CD4-positive, alpha-beta memory T cell (primary cell): ENCODE data around the gene MCRS1. TPM values are rescaled to one million over a fixed set of nuclear protein-coding genes. Genes with fewer than 3 reads are reported as not detected.
"Not testable (repeated sequence)": the region's sequence is repeated elsewhere in the genome, so short reads cannot be mapped to it uniquely, and the experiment has no call there.

Experiments
- CTCF ChIA-PET: fragments of 350-600 bp; sonication (Branson Sonifier 250); formaldehyde crosslinking; loops from one replicate; lab custom pipeline; 2021; ENCODE audit warnings: inconsistent platforms; ENCODE audit not compliant: partially characterized antibody; lab: Charles Lee
- POLR2A ChIA-PET: fragments of 350-600 bp; sonication (Branson Sonifier 250); formaldehyde crosslinking; loops from one replicate; lab custom pipeline; 2021; ENCODE audit not compliant: partially characterized antibody; lab: Charles Lee
- DNase-seq, 5 donors: peaks; one replicate each; pipeline versions ENCODE4 v3.0.0 to v3.0.0-alpha.2; 2020 to 2022; ENCODE audit warnings: mixed read lengths in 1 of 5
- H3K27ac ChIP-seq: one replicate; pipeline ENCODE4 v1.7.0; 2013; ENCODE audit warnings: low read depth, low read length
- H3K27me3 ChIP-seq: 2 replicates; pipeline ENCODE4 v1.7.0; 2013; ENCODE audit warnings: mild to moderate bottlenecking, low read length, moderate library complexity; ENCODE audit not compliant: insufficient read depth
- H3K36me3 ChIP-seq: 2 replicates; pipeline ENCODE4 v1.7.0; 2013; ENCODE audit warnings: mild to moderate bottlenecking, low read length, moderate library complexity; ENCODE audit not compliant: insufficient read depth
- H3K4me1 ChIP-seq: 2 replicates; pipeline ENCODE4 v1.7.0; 2013; ENCODE audit warnings: mild to moderate bottlenecking, low read length, moderate library complexity; ENCODE audit not compliant: insufficient read depth
- H3K4me3 ChIP-seq, 2 donors: one replicate each; pipeline ENCODE4 v1.7.0; 2013; ENCODE audit warnings: low read length in 2 of 2, mild to moderate bottlenecking in 1 of 2
- H3K9me3 ChIP-seq, 2 donors: one replicate each; pipeline ENCODE4 v1.7.0; 2013; ENCODE audit warnings: low read length in 2 of 2, control low read depth in 1 of 2; ENCODE audit not compliant: control insufficient read depth in 1 of 2
- H3K27ac Mint-ChIP-seq, 7 donors: one replicate each; pipeline ENCODE4 v1.8.0; 2020 to 2021; ENCODE audit warnings: mixed read lengths in 7 of 7, mild to moderate bottlenecking in 6 of 7, inconsistent platforms in 3 of 7, moderate library complexity in 3 of 7
- H3K27me3 Mint-ChIP-seq, 2 donors: one replicate each; pipeline ENCODE4 v1.8.0; 2020 to 2021; ENCODE audit warnings: mixed read lengths in 2 of 2
- H3K36me3 Mint-ChIP-seq, 2 donors: one replicate each; pipeline ENCODE4 v1.8.0; 2020 to 2021; ENCODE audit warnings: mixed read lengths in 2 of 2, inconsistent platforms in 1 of 2, mild to moderate bottlenecking in 1 of 2
- H3K4me1 Mint-ChIP-seq, 4 donors: one replicate each; pipeline ENCODE4 v1.8.0; 2020 to 2021; ENCODE audit warnings: mixed read lengths in 4 of 4, mild to moderate bottlenecking in 1 of 4
- H3K4me3 Mint-ChIP-seq, 8 donors: one replicate each; pipeline ENCODE4 v1.8.0; 2020 to 2021; ENCODE audit warnings: mixed read lengths in 8 of 8, mild to moderate bottlenecking in 7 of 8, moderate library complexity in 6 of 8, inconsistent platforms in 3 of 8
- H3K9me3 Mint-ChIP-seq, 8 donors: one replicate each; pipeline ENCODE4 v1.8.0; 2020 to 2021; ENCODE audit warnings: mixed read lengths in 8 of 8, mild to moderate bottlenecking in 5 of 8, inconsistent platforms in 3 of 8, moderate library complexity in 1 of 8
- intact Hi-C: fragments of 100-400 bp; cut with micrococcal nuclease; formaldehyde crosslinking; loops from one replicate; pipeline ENCODE4 v1.15.1; 2023
- polyA plus RNA-seq, 2 donors: library from polyadenylated mRNA; unstranded; fragments of 300-500 nt; fragmentation: Illumina TruSeq; gene quantifications; one replicate each; pipeline ENCODE4 v1.2.3, GENCODE V29; 2021
- total RNA-seq, 2 experiments: library from RNA; stranded (reverse); gene quantifications; one replicate each; pipeline ENCODE4 v1.2.3, GENCODE V29; 2021

MCRS1 gene
- total and polyA plus RNA-seq, 4 experiments from 2014 or later: 58.0 to 78.4 (median 68.3) TPM

DNA sequence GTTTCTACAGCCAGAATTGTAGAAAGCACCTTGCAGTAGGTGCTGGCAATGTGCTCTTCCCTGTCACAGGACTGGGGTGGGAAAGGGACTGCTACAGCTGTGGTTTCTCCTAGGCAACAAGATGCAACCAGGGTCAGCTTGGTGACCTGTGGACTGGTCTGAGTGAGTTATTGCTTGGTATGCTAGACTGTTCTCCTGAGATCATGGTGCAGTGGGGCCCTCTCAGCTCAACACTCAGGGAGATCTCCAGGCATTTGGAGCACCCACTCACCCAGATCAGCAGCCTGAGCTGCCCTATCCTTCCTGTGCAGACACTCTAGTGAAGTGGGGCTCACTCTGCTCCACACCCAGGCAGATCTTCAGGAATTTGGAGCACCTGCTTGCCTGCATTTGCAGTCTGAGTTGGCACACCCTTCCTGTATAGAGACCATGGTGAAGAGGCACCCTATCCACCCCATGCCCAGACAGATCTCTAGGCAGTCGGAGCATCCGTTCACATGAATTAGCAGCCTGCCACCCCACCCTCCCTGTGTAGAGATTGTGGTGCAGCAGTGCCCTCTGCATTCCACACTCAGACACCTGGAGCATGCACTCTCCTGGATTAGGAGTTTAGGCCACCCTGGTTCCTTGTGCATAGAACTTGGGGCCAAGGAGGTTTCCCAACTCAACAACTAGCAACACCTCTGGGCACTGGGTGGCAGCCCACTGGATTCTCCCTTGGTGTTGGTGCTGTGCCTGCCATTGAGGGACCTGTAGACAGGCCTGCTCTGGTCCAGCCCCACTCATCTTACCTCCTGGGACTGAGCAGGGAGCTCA is 41.3 kb upstream of the MCRS1 start:
- Histone ChIP-seq H3K4me1 (no peaks in the 10 kb centered on the region), H3K27me3 (no peaks in the 10 kb centered on the region), H3K27ac (no peak overlapping the region), H3K36me3 (no peaks in the 10 kb centered on the region), H3K4me3 (no peak overlapping the region), H3K9me3 (no peaks in the 10 kb centered on the region)
- Mint-ChIP-seq H3K36me3 (no peaks in the 10 kb centered on the region), H3K4me1 (no peaks in the 10 kb centered on the region), H3K9me3 (peaks cover 0 to 12% (median 8%) of the 10 kb centered on the region in 8 donors), H3K4me3 (no peak overlapping the region), H3K27ac (no peak overlapping the region), H3K27me3 (peaks cover 7 to 11% of the 10 kb centered on the region in 2 donors)
- DNase-seq: no peak
- CTCF ChIA-PET: interaction anchor here (1.2 kb wide), 1 partner anchor 251 kb away, joined by 4 read pairs; no protein-coding TSS in a partner anchor
- intact Hi-C loops: no loop called here
- POLR2A ChIA-PET: interaction anchor here (1.6 kb wide), 1 partner anchor 27 kb away, joined by 3 read pairs; no protein-coding TSS in a partner anchor

- H3K27ac ChIP-seq, H3K4me1 Mint-ChIP-seq, H3K27me3 ChIP-seq, H3K9me3 Mint-ChIP-seq, H3K36me3 ChIP-seq, POLR2A ChIA-PET, H3K4me3 Mint-ChIP-seq, H3K4me3 ChIP-seq, H3K27ac Mint-ChIP-seq, H3K27me3 Mint-ChIP-seq, H3K36me3 Mint-ChIP-seq, DNase-seq, H3K4me1 ChIP-seq, H3K9me3 ChIP-seq, intact Hi-C loops: not testable (repeated sequence)
- CTCF ChIA-PET: interaction anchor here (0.7 kb wide), 1 partner anchor 18 kb away, joined by 3 read pairs; no protein-coding TSS in a partner anchor
Measured at GRCh38 chr12:49605539-49605938, 37.6 kb upstream of the MCRS1 start, which contains the start of gene FAM186B. Gene FAM186B (minus strand): TSS chr12:49605639. CDS start chr12:49605477, 162 bp downstream.

GRCh38 chr12:49604856-49605255 is 36.9 kb upstream of the MCRS1 start:
- H3K9me3 Mint-ChIP-seq: peaks cover 0 to 3% (median under 1%) of the 10 kb centered on the region in 8 donors
- peaks cover 4 to 6% of the 10 kb centered on the region in 2 donors for H3K27me3 Mint-ChIP-seq
- ChIA-PET POLR2A (no interaction called here), CTCF (interaction anchor here (0.7 to 1.3 kb wide), 2 partner anchors 19 to 174 kb away, joined by 3 read pairs; no protein-coding TSS in a partner anchor)
- no peaks in the 10 kb centered on the region for H3K36me3 ChIP-seq
- no peak overlapping the region for H3K27ac Mint-ChIP-seq
- no peaks in the 10 kb centered on the region for H3K4me1 Mint-ChIP-seq
- no peaks in the 10 kb centered on the region for H3K9me3 ChIP-seq
- no peak overlapping the region for H3K27ac ChIP-seq
- no peak for DNase-seq
- intact Hi-C loops: no loop called here
- no peaks in the 10 kb centered on the region for H3K36me3 Mint-ChIP-seq
- H3K4me1 ChIP-seq: no peaks in the 10 kb centered on the region
- no peak overlapping the region for H3K4me3 Mint-ChIP-seq
- no peaks in the 10 kb centered on the region for H3K27me3 ChIP-seq
- no peak overlapping the region for H3K4me3 ChIP-seq

DNA sequence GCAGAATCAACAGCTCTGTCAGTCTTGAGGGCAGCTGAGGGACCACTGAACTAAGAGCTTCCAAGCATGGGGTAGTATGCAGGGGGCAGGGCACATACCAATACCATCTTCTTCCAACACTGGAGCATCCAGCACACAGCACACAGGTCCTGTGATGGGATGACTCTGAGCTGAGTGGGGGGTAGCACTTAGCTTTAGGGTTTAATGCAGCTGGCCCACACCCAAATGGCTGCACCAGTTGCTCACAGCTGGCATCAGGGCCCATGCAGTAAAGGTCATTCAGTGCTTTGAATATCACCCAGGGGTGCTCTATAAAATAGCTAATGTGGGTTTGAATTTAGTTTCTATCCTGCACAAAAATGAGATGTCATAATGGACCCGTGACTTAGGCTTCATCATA is 35.8 kb upstream of the MCRS1 start:
- DNase-seq: no peak
- Histone ChIP-seq H3K4me1 (no peaks in the 10 kb centered on the region), H3K36me3 (no peaks in the 10 kb centered on the region), H3K4me3 (no peak overlapping the region), H3K27ac (no peak overlapping the region), H3K27me3 (no peaks in the 10 kb centered on the region), H3K9me3 (no peaks in the 10 kb centered on the region)
- Mint-ChIP-seq H3K36me3 (no peaks in the 10 kb centered on the region), H3K4me1 (no peaks in the 10 kb centered on the region), H3K4me3 (no peak overlapping the region), H3K9me3 (peaks cover 0 to 2% (median 0%) of the 10 kb centered on the region in 8 donors), H3K27me3 (peaks cover 0 to 3% of the 10 kb centered on the region in 2 donors), H3K27ac (no peak overlapping the region)
- intact Hi-C loops: no loop called here
- POLR2A ChIA-PET: no interaction called here
- CTCF ChIA-PET: interaction anchor here (0.9 to 1.8 kb wide), 4 partner anchors 22 to 175 kb away, joined by 3 to 4 read pairs (median 4); no protein-coding TSS in a partner anchor

DNA sequence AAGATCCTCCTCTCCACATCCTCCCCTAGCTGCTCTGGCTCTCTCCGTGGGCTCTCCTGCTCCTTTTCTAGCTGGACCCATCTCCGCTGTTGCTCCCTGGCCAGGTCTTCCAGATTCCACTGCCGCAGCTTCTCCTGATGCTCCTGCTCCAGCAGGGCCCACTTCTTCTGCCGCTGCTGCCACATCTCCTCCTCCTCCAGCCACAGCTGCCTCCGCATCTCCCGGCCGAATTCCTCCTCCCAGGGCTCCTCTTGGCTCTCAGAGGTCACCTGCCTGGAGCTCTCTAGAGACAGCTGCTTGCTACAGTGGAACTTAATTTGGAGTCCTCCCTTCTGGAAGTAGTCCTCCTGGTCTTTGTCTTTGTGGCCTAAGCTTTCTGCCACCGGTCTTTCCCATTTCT is 32.0 kb upstream of the MCRS1 start:
- no peak overlapping the region for H3K4me3 ChIP-seq
- no peaks in the 10 kb centered on the region for H3K4me1 ChIP-seq
- POLR2A ChIA-PET: no interaction called here
- no peaks in the 10 kb centered on the region for H3K27me3 ChIP-seq
- H3K4me3 Mint-ChIP-seq: no peak overlapping the region
- H3K27ac ChIP-seq: no peak overlapping the region
- no peak for DNase-seq
- intact Hi-C loops: no loop called here
- H3K9me3 Mint-ChIP-seq: peaks cover 0 to 2% (median 0%) of the 10 kb centered on the region in 8 donors
- no peaks in the 10 kb centered on the region for H3K27me3 Mint-ChIP-seq
- H3K36me3 ChIP-seq: no peaks in the 10 kb centered on the region
- H3K27ac Mint-ChIP-seq: peak overlapping the region in 3 of 7 donors; percentile 22 to 87 (median 43)
- no peaks in the 10 kb centered on the region for H3K36me3 Mint-ChIP-seq
- H3K4me1 Mint-ChIP-seq: peaks cover 0 to 5% (median 0%) of the 10 kb centered on the region in 4 donors
- H3K9me3 ChIP-seq: no peaks in the 10 kb centered on the region
- CTCF ChIA-PET: interaction anchor here (0.9 kb wide), 1 partner anchor 85 kb away, joined by 3 read pairs; no protein-coding TSS in a partner anchor

DNA sequence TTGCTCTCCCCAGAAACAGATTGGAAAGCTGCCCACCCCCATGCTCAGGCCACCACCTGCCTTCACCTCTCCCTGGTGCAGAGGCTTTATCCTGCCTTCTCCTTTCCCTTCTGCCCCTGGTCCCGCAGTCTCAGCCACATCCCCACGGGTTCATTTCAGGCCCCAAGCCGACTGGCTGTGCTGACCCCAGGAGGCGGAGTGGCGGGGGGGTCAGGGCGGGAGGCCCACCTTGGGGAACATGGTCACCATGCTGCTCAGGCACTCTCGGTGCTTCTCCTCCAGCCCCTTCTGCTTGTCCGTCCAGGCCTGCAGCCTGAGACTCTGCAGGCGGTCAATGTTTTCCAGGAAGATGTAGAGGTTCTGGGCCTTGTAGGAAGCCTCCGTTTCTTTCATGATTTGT is 30.6 kb upstream of the MCRS1 start:
- intact Hi-C loops: no loop called here
- no peak overlapping the region for H3K4me3 ChIP-seq
- no peaks in the 10 kb centered on the region for H3K4me1 ChIP-seq
- CTCF ChIA-PET: no interaction called here
- H3K27me3 ChIP-seq: no peaks in the 10 kb centered on the region
- Mint-ChIP-seq H3K27me3 (no peaks in the 10 kb centered on the region), H3K9me3 (peaks cover 0 to 2% (median 0%) of the 10 kb centered on the region in 8 donors), H3K36me3 (no peaks in the 10 kb centered on the region), H3K4me1 (peaks cover 0 to 5% (median 0%) of the 10 kb centered on the region in 4 donors), H3K4me3 (no peak overlapping the region), H3K27ac (peak overlapping the region in 2 of 7 donors; percentile 3 to 37)
- no peak for DNase-seq
- H3K27ac ChIP-seq: no peak overlapping the region
- no peaks in the 10 kb centered on the region for H3K9me3 ChIP-seq
- POLR2A ChIA-PET: no interaction called here
- H3K36me3 ChIP-seq: no peaks in the 10 kb centered on the region

DNA sequence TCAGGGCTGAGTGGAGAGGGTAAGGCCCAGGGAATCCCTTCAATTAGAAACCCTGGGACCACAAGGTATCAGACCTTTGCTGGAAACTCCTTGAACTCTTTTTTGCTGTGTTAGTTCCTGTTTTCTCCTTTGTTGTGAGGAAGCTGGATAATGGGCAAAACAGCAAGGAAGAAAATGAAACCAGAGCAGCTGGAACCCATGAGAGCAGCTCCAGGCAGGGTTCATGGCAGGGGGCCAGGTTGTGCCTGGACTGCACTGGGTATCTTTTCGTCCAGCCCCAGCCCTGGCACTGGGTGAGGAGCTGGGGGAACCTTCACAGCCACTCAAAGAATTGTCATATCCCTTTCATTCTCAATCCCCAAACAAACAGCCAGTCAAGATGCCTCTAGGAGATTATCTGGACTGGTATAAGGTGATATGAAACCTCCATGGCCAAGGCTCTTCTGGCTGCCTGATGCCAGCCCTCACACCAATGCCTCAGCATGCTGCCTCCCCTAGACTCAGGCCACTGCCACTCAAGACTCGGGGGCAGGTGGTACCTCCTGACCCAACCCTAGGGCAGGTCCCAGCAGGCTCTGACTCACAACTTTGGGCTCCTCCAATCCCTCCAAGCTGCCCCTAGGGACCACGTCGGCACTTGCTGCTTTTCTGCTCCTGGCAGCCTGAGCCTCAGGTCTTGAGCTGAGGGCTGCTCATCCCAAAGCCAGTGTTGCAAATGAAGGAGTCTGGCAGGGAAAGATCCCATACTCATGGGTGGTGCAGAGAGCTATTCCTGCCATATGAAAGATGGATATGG is 21.0 kb upstream of the MCRS1 start:
- Mint-ChIP-seq H3K4me1 (no peaks in the 10 kb centered on the region), H3K27ac (no peak overlapping the region), H3K36me3 (peaks cover 4 to 29% of the 10 kb centered on the region in 2 donors), H3K27me3 (no peaks in the 10 kb centered on the region), H3K9me3 (peaks cover 0 to 6% (median 0%) of the 10 kb centered on the region in 8 donors), H3K4me3 (no peak overlapping the region)
- no peak for DNase-seq
- Histone ChIP-seq H3K9me3 (no peaks in the 10 kb centered on the region), H3K36me3 (no peaks in the 10 kb centered on the region), H3K27ac (no peak overlapping the region), H3K4me1 (no peaks in the 10 kb centered on the region), H3K27me3 (no peaks in the 10 kb centered on the region), H3K4me3 (no peak overlapping the region)
- intact Hi-C loops: no loop called here
- CTCF ChIA-PET: no interaction called here
- POLR2A ChIA-PET: no interaction called here
